B cell (primary cell): ENCODE data around the gene STXBP2. TPM values are rescaled to one million over a fixed set of nuclear protein-coding genes. Genes with fewer than 3 reads are reported as not detected.

Source experiments
- ATAC-seq: fragments of 200-7000 bp; cut with Tn5 transposase; one replicate; pipeline ENCODE4 v1.10.0; 2021; ENCODE audit warnings: low read depth, mild to moderate bottlenecking, moderate number of reproducible peaks, moderate library complexity
- CTCF ChIA-PET: fragments of 350-600 bp; sonication (Branson Sonifier 250); formaldehyde crosslinking; loops from one replicate; lab custom pipeline; 2021; ENCODE audit warnings: antibody characterized with exemption, inconsistent platforms; lab: Charles Lee
- POLR2A ChIA-PET: fragments of 350-600 bp; sonication (Branson Sonifier 250); formaldehyde crosslinking; loops from one replicate; lab custom pipeline; 2021; ENCODE audit warnings: antibody characterized with exemption; lab: Charles Lee
- DNase-seq: peaks from one replicate; pipeline ENCODE4 v3.0.0; 2013
- H2AFZ ChIP-seq: 2 replicates; pipeline ENCODE4 v1.6.1; 2012; ENCODE audit warnings: mild to moderate bottlenecking, low read depth, low read length; ENCODE audit not compliant: insufficient read depth, poor library complexity, severe bottlenecking
- H3K27ac ChIP-seq, 2 donors: 1 replicate in 1 of 2; 2 replicates in 1 of 2; pipeline ENCODE4 v1.5.1; 2012 to 2013; ENCODE audit warnings: low read length in 2 of 2, mild to moderate bottlenecking in 2 of 2, moderate library complexity in 1 of 2
- H3K27me3 ChIP-seq, 4 experiments: fragments of 200-600 bp in 1 of 4; sonication (generic) in 1 of 4; replicated peaks in 1 of 4; 1 replicate in 2 of 4; 2 replicates in 2 of 4; pipeline versions ENCODE4 v1.6.1 to v1.7.0; 2013 to 2016; ENCODE audit warnings: low read length in 3 of 4, mild to moderate bottlenecking in 2 of 4, mixed read lengths in 1 of 4, moderate library complexity in 1 of 4; ENCODE audit not compliant: insufficient read depth in 4 of 4, control insufficient read depth in 3 of 4; ENCODE audit errors: control extremely low read depth in 1 of 4
- H3K36me3 ChIP-seq, 2 experiments: replicated peaks in 1 of 2; 1 replicate in 1 of 2; 2 replicates in 1 of 2; pipeline versions ENCODE4 v1.6.1 to v1.7.1; 2013; ENCODE audit warnings: low read length in 1 of 2; ENCODE audit not compliant: insufficient read depth in 2 of 2, control insufficient read depth in 1 of 2; ENCODE audit errors: control extremely low read depth in 1 of 2, extremely low read depth in 1 of 2
- H3K4me1 ChIP-seq, 2 donors: fragments of 200-600 bp in 1 of 2; sonication (generic) in 1 of 2; 1 replicate in 1 of 2; 2 replicates in 1 of 2; pipeline versions ENCODE4 v1.5.1 to v1.6.1; 2013 to 2017; ENCODE audit warnings: low read length in 2 of 2; ENCODE audit not compliant: control insufficient read depth in 2 of 2, insufficient read depth in 2 of 2
- H3K4me2 ChIP-seq: replicated peaks from 2 replicates; pipeline ENCODE3; 2012; ENCODE audit warnings: mild to moderate bottlenecking, low read depth, low read length; ENCODE audit not compliant: poor library complexity, severe bottlenecking
- H3K4me3 ChIP-seq, 5 experiments: fragments of 200-600 bp in 1 of 5; sonication (generic) in 1 of 5; 1 replicate in 3 of 5; 2 replicates in 2 of 5; pipeline versions ENCODE4 v1.5.1 to v1.7.0; 2011 to 2016; ENCODE audit warnings: low read length in 4 of 5, mild to moderate bottlenecking in 4 of 5, low read depth in 2 of 5, control low read depth in 1 of 5, moderate library complexity in 1 of 5; ENCODE audit not compliant: insufficient read depth in 1 of 5; ENCODE audit errors: control extremely low read depth in 1 of 5, extremely low read depth in 1 of 5
- H3K79me2 ChIP-seq: fragments of 200-600 bp; sonication (generic); one replicate; pipeline ENCODE4 v1.6.0; 2016; ENCODE audit warnings: low read length; ENCODE audit not compliant: control insufficient read depth, insufficient read depth
- H3K9ac ChIP-seq: fragments of 200-600 bp; sonication (generic); 2 replicates; pipeline ENCODE4 v1.6.1; 2017; ENCODE audit warnings: mild to moderate bottlenecking, low read length, moderate library complexity
- H3K9me3 ChIP-seq, 3 donors: one replicate each; pipeline versions ENCODE4 v1.6.1 to v1.7.1; 2013; ENCODE audit warnings: low read length in 2 of 3; ENCODE audit not compliant: control insufficient read depth in 2 of 3, insufficient read depth in 1 of 3; ENCODE audit errors: control extremely low read depth in 1 of 3
- H4K20me1 ChIP-seq: 2 replicates; pipeline ENCODE4 v1.6.0; 2012; ENCODE audit warnings: mild to moderate bottlenecking, low read length; ENCODE audit not compliant: insufficient read depth, control insufficient read depth, poor library complexity, severe bottlenecking
- H3K27ac Mint-ChIP-seq: one replicate; pipeline ENCODE4 v1.8.0; 2021; ENCODE audit warnings: mixed read lengths
- H3K27me3 Mint-ChIP-seq: one replicate; pipeline ENCODE4 v1.8.0; 2021; ENCODE audit warnings: mixed read lengths
- H3K4me1 Mint-ChIP-seq: one replicate; pipeline ENCODE4 v1.8.0; 2021; ENCODE audit warnings: mixed read lengths
- H3K4me3 Mint-ChIP-seq: one replicate; pipeline ENCODE4 v1.8.0; 2021; ENCODE audit warnings: mixed read lengths
- H3K9me3 Mint-ChIP-seq: one replicate; pipeline ENCODE4 v1.8.0; 2022; ENCODE audit warnings: mixed read lengths; ENCODE audit not compliant: insufficient read depth
- EZH2 ChIP-seq: IDR thresholded peaks from 2 replicates; pipeline ENCODE4 v1.6.1; 2012; ENCODE audit warnings: borderline replicate concordance, low read depth, mild to moderate bottlenecking, moderate library complexity, low read length; ENCODE audit not compliant: insufficient read depth, poor library complexity, severe bottlenecking
- WGBS: methylation state at CpG from one replicate; pipeline ENCODE4 v1.1.5; 2013; ENCODE audit warnings: missing lambda C conversion rate; ENCODE audit not compliant: insufficient coverage; 5-methylcytosine and 5-hydroxymethylcytosine counted together
- intact Hi-C: fragments of 100-400 bp; cut with micrococcal nuclease; formaldehyde crosslinking; loops from one replicate; pipeline ENCODE4 v1.10.0; 2022
- polyA plus RNA-seq: library from polyadenylated mRNA; depleted of rRNA; stranded (reverse); fragments of >200 nt; gene quantifications from 2 replicates; pipeline ENCODE4 v1.2.3, GENCODE V29; 2012
- total RNA-seq, 2 donors: library from RNA; stranded (reverse); fragments of 120-200 nt in 1 of 2; gene quantifications; 1 replicate in 1 of 2; 2 replicates in 1 of 2; pipeline versions ENCODE4 v1.2.3 to v1.2.4, GENCODE V29; 2013 to 2022
- TF ChIP-seq, protein P1 (sequence below): fragments of 200-600 bp; IDR thresholded peaks from one replicate; pipeline ENCODE4 v1.8.0; 2022; ENCODE audit warnings: antibody characterized with exemption, mild to moderate bottlenecking

The STXBP2 gene
- total and polyA plus RNA-seq, 2 donors (not counting 1 experiment from before 2014, with no cell fraction given), result 222 to 226 TPM

DNA sequence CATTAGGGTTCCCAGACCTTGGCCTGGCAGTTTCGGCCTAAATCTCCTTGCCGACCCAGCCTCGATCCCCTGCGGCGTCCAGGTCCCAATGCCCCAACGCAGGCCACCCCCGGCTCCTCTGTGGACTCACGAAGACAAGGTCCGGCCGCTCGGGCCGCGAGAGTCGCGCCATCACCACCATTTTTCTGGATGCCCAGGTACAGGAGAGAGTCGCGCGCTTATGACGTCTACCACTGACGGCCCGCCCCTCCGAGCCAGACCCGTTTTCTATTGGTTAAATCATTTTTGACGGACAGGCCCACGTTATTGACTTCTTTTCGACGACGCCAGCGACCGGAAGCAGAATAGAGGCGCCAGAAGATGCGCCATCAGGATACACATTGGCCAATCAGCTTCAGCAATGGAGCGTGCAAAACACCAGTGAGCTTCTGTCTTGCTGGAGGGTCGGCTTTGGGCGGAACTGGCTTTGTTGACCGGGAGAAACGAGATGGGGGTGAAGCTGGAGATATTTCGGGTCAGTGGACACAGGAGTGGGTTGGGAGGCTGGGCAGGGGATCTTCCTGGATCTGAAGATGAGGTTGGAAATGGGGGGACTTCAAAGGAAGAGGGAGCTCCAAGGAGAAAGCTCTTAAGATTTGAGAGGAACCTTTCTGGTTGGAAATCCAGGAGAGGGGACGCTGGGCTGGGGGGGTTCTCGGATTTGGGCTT lies 7.4 kb upstream of the STXBP2 start, which contains the start of the genes PET100 and XAB2:
Gene PET100 (plus strand): TSS at position 447 of the 708 bp plus-strand sequence. CDS start 41 bp downstream, at position 488.
Gene XAB2 (minus strand): TSS at position 199 of the 708 bp plus-strand sequence. CDS start 18 bp downstream, at position 181.
- intact Hi-C loops, result loop anchor here (1.0 to 2.0 kb wide), 4 partner anchors 8 to 314 kb away; partner anchors contain the start of genes MCOLN1, PNPLA6, STXBP2 and TIMM44
- H3K4me3 Mint-ChIP-seq, result peak within 1 kb of the TSS; percentile 92
- H3K27me3 ChIP-seq, result no peaks in the 10 kb centered on the region
- peak within 1 kb of the TSS; percentile 87 to 91 for H3K27ac ChIP-seq
- peak within 1 kb of the TSS; percentile 99 for H3K9ac ChIP-seq
- H4K20me1 ChIP-seq, result peaks cover 38% of the 10 kb centered on the region
- H3K36me3 ChIP-seq, result peaks cover 0 to 42% of the 10 kb centered on the region in 2 experiments
- no peaks in the 10 kb centered on the region for H3K9me3 Mint-ChIP-seq
- TF ChIP-seq EZH2, result no peak
- TF ChIP-seq, protein P1, sequence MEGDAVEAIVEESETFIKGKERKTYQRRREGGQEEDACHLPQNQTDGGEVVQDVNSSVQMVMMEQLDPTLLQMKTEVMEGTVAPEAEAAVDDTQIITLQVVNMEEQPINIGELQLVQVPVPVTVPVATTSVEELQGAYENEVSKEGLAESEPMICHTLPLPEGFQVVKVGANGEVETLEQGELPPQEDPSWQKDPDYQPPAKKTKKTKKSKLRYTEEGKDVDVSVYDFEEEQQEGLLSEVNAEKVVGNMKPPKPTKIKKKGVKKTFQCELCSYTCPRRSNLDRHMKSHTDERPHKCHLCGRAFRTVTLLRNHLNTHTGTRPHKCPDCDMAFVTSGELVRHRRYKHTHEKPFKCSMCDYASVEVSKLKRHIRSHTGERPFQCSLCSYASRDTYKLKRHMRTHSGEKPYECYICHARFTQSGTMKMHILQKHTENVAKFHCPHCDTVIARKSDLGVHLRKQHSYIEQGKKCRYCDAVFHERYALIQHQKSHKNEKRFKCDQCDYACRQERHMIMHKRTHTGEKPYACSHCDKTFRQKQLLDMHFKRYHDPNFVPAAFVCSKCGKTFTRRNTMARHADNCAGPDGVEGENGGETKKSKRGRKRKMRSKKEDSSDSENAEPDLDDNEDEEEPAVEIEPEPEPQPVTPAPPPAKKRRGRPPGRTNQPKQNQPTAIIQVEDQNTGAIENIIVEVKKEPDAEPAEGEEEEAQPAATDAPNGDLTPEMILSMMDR, result no peak
- peaks cover 43% of the 10 kb centered on the region for H3K4me1 Mint-ChIP-seq
- ChIA-PET CTCF (interaction anchor here (1.0 to 1.6 kb wide), 5 partner anchors 23 to 315 kb away, joined by 4 to 10 read pairs (median 5); partner anchors contain the start of genes TIMM44 and TRAPPC5), POLR2A (interaction anchor here (0.6 to 1.2 kb wide), 6 partner anchors 12 to 859 kb away, joined by 3 to 7 read pairs (median 4); partner anchors contain the start of genes MCOLN1, TIMM44 and ZNF557)
- H3K9me3 ChIP-seq, result peaks cover 0 to 3% (median 0%) of the 10 kb centered on the region in 3 donors
- peaks cover 81% of the 10 kb centered on the region for H3K79me2 ChIP-seq
- WGBS, result under 1% methylated on average over 40 of the region's 40 CpGs
- H3K27ac Mint-ChIP-seq, result peak within 1 kb of the TSS; percentile 95
- H3K27me3 Mint-ChIP-seq, result no peaks in the 10 kb centered on the region
- H2AFZ ChIP-seq, result peak within 1 kb of the TSS; percentile 87
- H3K4me1 ChIP-seq, result peaks cover 19 to 31% of the 10 kb centered on the region in 2 donors
- H3K4me3 ChIP-seq, result peak within 1 kb of the TSS; percentile 78 to 100 (median 99)
- ATAC-seq (peak; percentile 96), DNase-seq (peak; percentile 99)
- H3K4me2 ChIP-seq, result peak within 1 kb of the TSS; percentile 84

DNA sequence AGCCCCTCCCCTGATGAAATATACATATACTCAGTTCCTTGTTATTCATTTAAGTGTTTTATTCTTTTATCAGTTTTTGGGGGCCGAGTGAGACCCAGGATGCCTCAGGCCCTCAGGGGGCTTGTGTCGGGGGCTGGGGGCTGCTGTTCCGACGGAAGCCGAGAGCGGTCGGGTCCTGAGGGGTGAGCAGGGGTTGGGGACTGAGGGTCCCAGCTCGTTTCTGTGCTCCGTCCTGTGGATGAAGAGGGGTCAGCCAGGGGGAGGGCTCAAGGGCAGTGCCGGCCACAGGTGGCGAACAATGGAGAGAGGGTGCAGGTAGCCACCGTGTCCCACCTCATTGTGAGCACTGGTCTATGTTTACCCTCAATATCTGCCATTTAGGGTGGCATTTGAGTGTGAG lies 5.3 kb upstream of the STXBP2 start:
- Histone ChIP-seq H3K4me2 (no peak overlapping the region), H3K27me3 (no peaks in the 10 kb centered on the region), H4K20me1 (peaks cover 21% of the 10 kb centered on the region), H3K9ac (no peak overlapping the region), H2AFZ (no peak overlapping the region), H3K4me1 (peaks cover 26 to 40% of the 10 kb centered on the region in 2 donors), H3K9me3 (peaks cover 0 to 8% (median 0%) of the 10 kb centered on the region in 3 donors), H3K79me2 (peaks cover 88% of the 10 kb centered on the region), H3K36me3 (peaks cover 0 to 23% of the 10 kb centered on the region in 2 experiments), H3K27ac (no peak overlapping the region), H3K4me3 (no peak overlapping the region)
- DNase-seq (no peak), ATAC-seq (no peak)
- intact Hi-C loops, result no loop called here
- 98% methylated on average over 7 of the region's 12 CpGs for WGBS
- CTCF ChIA-PET, result no interaction called here
- no peak for TF ChIP-seq EZH2
- TF ChIP-seq, protein P1, result no peak
- POLR2A ChIA-PET, result no interaction called here
- H3K27ac Mint-ChIP-seq, result peak overlapping the region; percentile 41
- peaks cover 57% of the 10 kb centered on the region for H3K4me1 Mint-ChIP-seq
- no peaks in the 10 kb centered on the region for H3K9me3 Mint-ChIP-seq
- H3K4me3 Mint-ChIP-seq, result peak overlapping the region; percentile 23
- no peaks in the 10 kb centered on the region for H3K27me3 Mint-ChIP-seq
